Measurements from ENCODE around the gene AK8.

GRCh38 chr9:132791699-132792240 is 86.3 kb downstream of the AK8 start:
- no peak for TF ChIP-seq EZH2phosphoT487 (IDR thresholded peaks at IDR 0.05; ENCODE audit: low read depth)
- no peak for TF ChIP-seq CTCF (IDR thresholded peaks at IDR 0.05; ENCODE audit: low read depth, low read length)

Measured in OCI-LY3 (cell line).